HG03469 (cell line): Measurements from ENCODE around the gene ETS1.

Experiments
- ATAC-seq: cut with Tn5 transposase; IDR thresholded peaks from one replicate; pipeline ENCODE4 v1.9.1; 2021; ENCODE audit warnings: mild to moderate bottlenecking, moderate library complexity, moderate number of reproducible peaks; ENCODE audit not compliant: unreplicated experiment

The ETS1 gene

DNA sequence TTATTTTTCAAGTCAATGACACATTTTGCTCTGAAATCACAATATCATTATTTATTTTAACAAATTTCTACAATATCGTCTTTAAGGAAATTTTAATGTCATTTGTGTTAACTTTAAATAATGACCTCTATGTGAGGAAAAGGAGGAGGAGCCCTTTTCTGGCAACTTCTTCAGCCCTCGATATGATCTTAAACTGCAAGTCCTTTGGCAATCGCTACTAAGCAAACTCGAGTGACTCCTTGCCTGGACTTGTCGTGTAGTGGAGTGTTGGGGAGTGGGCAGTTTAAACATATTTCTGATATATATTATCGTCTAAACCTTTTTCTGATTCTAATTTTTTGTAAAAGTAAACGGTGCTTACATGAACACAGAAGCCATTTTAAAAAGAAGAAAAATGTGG, 16.7 kb downstream of the ETS1 start:
- ATAC-seq = no peak

DNA sequence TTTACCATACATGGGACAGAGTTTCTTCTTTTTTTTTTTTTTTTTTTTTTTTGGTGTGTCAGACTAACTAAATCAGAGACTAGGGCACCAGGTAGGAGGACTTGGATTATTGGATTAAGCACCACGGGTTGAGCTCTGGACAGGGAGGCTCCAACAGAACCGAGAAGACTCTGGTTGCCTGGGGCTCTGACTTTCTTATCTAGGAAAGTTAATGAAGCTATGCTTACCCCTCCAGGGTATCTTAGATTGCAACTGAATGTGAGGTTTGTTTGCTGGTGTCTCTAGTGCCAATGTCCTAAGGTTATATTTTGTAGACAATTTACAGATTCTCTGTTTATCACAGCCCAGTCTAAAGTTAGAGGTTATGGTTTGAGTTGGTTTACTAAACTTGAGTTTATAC, 18.1 kb downstream of the ETS1 start:
- ATAC-seq = no peak

DNA sequence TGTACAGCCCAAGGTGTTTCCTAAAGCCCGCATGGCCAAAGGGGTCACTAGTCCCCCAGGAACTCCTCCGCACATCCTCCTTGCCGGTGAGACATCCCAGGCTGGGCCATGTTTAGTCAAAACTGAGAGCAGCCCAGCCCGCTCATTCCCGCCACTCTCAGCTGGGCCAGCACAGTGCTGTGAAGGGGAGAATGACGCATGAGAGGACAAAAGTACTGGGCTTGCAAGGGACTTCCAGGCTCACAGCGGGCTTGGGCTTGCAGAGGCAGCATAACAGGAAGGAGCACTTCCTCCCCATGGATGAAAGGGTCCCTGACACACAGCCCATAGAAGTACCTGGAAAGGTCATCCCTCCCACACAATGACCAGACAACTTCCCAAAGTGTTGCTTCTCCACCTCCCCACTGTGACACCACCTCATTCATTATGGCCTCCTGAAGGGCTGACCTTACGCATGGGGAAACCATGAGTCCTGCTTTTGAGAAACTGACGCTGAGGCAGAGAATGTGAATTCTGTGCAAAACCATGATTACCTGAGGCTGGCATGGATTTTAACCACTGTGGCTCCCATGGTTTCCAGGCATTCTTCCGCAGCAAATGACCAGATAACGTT, 19.1 kb downstream of the ETS1 start:
- ATAC-seq = no peak

DNA sequence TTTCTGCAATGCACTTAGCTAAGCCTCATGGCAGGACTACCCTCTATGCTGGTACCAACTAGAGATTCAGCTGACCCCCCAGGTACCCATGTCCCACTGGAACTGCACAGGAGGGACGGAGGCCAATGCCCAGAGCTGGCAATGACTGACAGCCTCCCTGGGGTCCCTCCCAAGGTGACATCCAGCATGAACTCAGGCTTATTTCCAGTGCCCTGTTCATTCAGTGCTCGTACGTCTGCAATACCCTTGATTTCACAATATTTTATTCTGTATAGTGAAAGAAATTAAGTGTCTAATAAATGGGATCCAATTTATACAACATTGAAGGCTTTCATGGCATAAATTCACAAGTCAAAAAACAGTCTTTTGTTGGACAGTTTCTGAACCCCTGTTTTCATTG, 20.2 kb downstream of the ETS1 start:
- no peak for ATAC-seq

DNA sequence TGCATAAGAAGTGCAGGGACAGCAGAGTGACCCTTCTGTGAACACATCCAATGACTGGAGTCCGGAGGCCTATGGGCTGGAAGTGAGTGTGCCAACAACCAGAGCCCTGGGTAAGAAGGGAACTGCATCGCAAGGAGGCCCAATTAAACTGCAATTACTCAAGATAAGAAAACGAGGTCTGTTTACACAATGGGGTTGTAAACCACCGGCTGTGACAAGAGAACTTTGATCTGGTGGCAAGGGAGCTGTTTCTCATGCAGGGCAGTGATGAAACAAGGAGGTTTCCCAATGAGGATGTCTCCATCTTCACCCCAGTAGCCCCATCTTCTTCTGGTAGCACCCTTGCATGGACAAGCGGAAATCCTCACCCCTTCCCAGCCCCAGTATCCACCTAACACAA, 21.5 kb downstream of the ETS1 start:
- ATAC-seq = no peak

DNA sequence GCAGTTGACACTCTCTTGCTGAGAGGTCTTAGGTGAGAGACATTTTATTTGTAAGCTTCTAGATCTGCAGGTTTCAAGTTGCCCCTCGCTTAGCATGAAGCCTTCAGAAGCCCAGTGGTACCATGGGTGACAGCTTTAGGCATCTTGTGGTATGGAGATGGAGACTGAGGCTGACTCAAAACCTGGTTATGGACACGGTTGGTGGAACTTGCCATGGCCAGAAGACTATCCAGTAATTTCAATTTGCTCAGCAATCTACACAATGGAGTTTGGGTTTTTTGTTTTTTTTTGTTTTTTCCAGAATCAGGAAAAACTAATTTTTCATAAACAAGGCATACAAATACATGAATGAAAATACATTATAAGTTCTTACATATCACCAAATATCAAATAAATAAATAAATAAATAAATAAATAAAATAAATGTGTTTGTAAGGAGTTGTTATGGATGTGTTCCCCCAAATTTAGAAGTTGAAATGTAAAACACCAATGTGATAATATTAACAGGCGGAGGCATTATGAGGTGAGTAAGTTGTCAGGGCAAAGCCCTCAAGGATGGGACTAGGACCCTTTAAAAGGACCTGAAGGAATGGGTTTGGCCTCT, 22.6 kb downstream of the ETS1 start:
- no peak for ATAC-seq

DNA sequence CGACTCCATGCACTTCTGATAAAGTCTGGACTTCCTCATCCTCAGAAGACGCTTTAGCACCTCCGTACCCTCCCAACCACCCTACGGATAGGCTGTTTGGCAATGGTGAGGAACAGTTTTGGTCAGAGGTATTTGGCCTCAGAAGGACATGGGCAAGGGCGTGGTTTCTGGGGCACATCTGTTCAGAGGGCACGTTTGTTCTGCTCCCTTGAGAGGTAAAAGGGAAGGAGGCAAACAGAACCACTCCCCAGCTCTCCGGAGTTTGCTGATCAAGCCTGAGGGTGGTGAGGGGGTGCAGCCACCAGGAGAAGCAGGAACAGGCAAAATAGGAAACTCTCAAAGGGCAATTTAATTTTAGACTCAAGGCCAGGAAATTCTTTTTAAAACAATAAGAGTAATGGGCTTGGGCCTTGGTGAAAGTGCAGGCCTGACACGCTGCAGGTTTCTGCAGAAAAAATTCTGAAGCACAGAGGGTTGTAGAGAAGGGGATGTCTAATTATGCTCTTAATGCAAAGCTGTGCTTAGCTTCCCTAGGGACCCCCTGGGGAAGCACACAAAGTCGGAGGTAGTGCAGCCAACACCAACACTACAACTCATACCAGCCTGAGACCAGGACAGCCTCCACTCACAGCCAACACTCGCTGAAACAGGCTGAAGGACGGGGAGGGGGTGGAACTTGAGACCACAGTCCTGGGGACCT, 23.3 kb downstream of the ETS1 start:
- ATAC-seq = no peak

DNA sequence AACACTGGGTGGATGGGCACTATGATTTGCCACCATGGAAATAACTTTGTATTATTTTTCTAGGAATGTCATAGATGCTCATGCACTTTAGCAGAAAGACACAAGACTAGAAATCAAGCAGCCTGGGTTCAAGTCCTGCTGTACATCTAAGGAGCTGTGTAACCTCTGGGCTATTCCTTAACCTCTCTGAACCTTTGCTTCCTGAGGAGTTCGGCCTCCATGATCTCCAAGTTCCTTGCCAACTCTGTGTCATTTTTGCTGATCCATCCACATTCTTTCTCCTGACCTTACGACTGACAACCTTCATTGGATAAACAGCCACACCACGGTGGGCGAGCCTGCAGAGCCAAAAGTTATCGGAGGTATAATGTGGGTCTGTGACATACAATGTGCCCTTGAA, 24.1 kb downstream of the ETS1 start:
- no peak for ATAC-seq

DNA sequence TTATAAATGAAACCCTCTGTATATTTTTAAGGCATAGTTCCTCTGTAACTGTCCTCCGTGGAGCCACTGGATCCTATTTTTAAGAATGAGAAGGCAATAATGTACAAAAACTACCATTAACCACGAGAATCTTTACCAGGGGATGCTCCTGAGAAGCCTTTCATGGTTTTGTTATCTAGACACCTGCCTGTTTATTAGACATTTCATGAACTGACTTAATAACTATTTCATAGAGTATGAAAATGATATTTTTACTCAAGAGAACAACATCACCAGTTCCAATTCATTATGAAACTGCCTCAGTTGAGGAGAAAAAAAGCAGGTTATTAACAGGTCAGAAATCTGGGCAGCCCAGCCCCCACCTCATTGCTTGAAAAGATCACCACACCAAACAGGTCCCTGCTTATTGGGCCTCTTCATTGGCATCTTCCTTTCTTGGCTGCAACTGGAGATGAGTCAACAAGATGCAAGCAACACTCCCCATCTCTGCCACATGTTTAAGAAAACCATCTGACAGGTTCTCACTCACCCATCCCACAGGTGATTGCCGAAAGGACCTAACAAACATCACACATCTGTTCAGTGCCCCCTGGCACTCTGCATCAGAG, 27.8 kb downstream of the ETS1 start:
- no peak for ATAC-seq

DNA sequence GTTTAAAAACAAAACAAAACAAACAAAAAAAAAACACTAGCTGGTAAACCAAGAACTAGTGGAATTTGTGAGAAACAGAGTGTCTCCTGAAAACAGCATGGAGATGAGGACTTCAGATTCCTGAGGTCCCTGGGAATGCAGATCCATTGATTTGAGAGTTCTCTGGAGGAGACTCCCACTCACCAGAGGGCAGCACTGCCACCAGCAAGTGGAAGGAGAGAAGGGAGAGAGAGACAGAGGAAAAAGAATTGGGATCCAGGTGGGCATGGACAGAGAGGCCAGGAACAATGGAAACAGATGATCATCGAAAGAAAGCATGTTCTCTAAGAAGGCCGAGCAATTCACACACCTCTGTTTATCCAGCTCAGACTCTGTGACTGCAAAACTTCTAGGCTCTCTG, 31.8 kb downstream of the ETS1 start:
- ATAC-seq = no peak

DNA sequence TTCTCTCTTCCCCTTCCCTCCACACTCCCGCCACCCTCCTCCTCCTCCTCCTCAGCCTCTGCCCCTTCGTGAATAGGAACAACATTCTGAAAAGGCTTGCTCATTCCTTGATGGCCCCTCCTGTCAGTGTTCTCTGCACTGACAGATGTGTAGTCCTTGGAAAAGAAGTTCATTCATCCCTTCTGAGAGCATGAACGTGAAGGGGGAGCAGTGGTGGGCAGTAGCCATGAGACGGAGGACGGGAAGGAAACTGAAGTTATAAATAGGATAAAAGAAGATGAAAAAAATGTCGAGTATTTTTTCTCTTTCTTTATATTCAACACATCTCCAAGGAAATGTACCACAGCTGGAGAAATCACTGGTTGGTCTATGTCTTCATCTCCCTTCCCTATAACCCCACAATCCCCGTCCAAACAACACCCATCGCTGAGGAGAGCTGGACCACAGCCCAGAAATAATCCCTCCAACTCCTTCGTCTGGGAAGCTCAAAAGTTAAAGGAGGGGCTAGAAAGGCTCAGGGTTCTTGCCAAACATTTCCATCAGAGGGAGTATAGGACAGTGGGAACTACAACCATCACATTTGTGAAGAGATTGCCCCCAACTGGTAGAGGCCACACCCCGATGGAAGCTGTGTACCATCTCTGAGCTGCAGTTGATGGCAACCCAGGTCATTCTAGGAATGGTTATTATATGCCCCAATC, 33.5 kb downstream of the ETS1 start:
- no peak for ATAC-seq

DNA sequence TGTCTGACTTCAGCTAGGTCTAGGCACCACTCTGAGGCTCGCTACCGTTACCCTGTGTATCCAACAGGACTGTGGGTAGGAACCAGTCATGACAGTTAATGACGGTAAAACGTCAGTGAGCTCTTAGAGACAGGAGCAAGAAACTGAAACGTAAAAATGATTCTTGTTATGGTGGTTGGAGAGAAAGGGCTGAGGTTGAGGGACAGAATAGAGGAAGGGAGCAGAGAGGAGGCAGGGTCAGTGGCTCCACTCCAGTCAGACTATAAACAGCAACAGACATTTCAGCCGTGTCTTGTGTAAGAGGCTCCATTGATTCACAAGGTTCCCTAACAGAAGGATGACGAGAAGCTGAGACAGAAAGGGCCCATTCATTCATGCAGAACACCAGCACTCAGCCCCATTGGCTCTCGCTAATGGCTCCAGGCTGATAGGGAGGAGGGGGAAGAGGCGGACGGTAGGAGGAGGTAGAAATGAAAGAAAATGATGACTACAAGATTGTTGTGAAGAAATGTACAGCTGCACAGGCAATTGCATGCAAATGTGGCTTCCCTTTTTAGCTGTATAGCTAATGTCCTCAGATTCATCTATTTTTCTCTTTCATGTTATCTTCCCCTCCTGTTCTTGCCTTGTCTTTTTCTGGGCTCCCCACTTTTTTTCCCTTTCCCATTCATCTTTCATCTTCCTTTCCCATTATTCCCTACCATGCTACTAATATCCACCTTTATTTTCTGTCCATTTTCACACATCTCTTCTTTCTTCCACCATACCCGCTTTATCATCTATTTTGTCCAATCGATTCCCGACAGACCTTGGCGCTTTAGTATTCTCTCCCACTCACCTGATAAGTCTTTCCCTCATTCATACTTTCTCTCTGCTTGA, 34.3 kb downstream of the ETS1 start:
- peak; percentile 35 for ATAC-seq

DNA sequence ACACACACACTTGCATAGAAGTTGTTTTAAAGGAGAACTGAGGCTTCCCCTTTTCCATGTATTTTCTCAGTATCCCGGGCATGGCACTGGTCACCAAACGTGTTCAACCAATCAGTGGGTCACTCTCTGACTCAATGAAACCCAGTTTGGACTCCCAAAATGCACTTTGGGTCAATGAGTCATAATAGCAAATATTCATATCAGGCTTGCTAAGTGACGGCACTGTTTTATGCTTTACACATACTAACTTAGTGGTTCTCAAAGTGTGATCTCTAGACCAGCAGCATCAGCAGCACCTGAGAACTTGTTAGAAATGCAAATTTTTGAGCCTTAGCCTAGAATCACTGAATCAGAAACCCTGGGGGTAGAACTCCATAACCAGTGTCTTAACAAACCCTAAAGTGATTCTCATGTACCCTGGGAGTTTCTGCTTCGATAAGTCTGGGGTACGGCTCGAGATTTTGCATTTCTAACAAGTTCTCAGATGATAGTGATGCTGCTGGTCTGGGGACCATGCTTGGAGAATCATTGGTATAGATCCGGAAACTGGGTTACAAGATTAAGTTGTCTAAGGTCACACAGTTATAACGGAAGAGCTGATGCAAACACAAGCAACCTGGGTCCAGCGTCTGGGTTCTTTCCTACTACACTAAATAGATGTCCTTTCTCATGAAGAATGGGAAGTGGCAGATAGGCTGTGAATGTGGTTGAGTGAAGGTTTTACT, 35.6 kb downstream of the ETS1 start:
- peak; percentile 56 for ATAC-seq

DNA sequence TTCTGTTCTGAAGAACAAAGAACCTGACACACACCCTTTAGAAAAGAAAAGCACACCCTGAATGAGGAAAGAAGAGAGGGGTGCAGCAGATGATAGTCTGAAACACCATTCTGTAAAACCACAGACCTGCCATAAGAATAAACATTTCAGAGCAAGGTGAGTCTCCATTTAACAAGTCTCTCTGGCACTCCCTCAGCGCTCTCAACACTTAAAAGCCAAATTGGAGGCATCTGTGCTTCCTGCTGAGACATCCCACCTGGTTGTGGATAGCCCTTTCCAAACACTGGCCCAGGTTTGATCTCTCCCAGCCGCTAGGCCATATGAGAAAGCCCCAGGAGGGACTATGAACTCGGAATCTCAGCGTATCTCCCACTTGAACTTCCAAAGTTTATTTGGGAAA, 36.3 kb downstream of the ETS1 start:
- no peak for ATAC-seq

DNA sequence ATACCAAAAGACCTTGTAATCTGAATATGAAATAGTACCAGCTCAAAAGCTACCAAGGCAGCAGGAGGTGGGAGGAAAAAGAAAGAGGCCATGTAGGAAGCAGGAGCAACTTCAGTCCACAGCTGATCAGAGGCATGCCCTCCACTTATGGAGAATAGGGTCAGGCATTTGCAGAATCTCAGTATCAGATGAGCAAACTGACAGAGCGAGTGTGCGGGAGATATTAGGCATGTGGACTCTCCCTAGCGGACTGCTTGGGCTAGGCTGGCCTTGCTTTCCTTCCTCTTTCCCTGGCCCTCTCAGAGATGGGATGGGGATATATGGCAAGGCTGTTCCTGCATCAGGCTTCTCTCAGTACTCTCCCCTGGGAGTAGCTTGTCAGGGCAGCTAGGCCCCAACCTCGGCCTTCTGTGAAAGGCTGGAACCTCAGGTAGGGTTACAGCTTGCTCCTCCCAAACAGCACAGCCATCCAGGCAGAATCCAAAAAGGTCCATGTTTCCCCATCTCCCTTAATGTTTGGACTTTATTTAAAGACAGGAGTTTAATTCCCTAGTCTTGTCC, 37.0 kb downstream of the ETS1 start:
- ATAC-seq = no peak

DNA sequence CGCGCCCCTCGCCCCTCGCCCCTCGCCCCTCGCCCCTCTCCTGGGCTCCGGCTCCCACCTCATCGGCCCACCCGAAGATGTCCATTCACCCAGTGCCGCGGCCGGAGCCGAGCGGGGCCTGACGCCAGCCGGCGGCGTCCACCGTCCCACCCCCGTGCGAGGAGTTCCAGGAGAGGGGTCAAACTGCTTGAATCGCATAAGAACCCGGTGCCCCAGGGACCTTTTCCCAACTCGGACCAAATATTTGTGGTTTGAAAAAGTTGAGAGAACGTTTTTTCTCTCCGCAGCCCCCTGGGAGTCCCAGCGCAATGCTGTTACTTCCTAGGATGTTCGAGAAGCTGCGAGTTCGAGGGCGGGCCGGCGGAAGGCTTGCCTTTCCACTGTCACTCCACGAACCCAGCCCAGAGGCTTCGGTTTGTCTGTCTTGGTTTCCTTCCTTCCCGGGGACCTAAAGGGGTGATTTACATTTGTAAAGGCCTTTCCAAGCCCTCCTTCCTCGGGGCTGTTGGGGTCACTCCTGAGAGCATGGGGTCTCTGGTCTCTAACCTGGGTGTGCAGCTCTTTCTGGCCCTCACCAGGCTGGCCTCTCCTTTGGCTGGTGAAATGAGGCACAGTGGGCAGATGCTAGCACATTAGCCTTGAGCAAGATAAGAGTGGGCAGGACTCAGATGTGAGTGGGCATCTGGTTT, 38.0 kb downstream of the ETS1 start:
- no peak for ATAC-seq

DNA sequence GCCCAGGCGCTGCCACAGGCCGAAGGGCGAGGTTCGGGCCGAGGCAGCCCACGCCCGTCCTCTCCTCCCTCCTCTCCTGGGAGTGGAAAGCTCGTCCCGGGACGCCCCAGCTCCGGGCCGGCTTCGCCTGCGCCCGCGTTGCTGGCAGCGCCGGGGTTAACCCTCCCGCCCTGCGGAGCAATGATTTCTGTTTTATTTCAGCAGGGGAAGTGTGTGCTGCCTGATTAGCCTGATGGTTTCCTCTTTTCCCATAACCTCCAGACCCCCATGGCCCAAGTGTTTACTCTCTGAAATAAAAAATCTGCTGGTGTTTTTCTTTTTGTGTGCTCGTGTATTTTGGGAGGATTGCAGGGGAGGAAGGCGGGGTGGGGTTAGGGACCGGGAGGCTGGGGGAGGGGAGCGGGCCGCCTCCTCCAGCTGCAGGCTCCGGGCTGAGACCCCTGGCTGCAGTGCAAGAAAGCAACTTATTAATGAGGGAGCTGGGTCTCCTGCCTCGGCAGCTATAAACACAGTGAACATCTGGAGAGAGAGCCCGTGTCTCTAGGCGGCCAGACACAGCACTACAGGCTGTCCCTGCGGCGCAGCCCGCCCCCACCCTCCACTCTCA, 38.6 kb downstream of the ETS1 start:
- no peak for ATAC-seq

DNA sequence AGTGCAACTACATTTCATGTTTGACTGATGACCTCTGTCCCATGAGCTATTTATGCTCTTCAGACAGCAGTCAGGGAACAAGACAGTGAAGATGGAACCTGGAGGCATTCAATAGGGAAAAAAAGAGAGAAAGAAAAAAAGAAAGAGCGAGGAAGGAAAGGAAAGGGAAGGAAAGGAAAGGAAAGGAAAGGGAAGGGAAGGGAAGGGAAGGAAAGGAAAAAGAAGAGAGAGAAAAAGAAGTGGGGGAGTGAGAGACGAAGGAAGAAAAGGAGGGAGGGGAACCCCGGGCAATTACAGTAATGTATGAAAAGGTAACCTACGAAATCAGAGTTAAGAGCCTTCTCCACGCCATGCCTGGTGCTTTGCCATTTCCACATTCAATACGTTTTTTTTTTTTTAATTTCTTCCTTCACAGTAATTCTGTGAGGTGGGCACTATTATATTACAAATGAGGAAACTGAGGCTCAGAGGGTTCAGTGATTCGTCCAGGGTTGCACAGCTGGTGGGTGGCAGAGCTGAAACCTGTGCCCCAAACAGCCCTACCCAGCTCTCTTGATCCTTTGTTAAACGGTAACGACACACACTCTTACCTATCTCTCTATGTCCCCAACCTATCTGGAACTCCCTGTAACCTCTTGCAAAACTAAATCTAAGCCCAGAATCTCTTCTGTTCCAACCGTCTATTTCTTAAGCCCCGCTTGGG, 39.3 kb downstream of the ETS1 start:
- ATAC-seq = no peak
